T-cell (primary cell): ENCODE results near the gene TMEM129. TPM values are rescaled to one million over a fixed set of nuclear protein-coding genes. Genes with fewer than 3 reads are reported as not detected.

Source experiments
- ATAC-seq, 4 experiments: fragments of 200-7000 bp in 3 of 4; fragments of 150-1000 bp in 1 of 4; cut with Tn5 transposase; replicated peaks in 1 of 4; 1 replicate in 3 of 4; 2 replicates in 1 of 4; pipeline ENCODE4 v1.10.0; 2021; ENCODE audit warnings: moderate library complexity in 3 of 4, mild to moderate bottlenecking in 2 of 4, moderate number of reproducible peaks in 1 of 4
- CTCF ChIA-PET, 2 donors: fragments of 300-600 bp; sonication (Branson Sonifier 250); formaldehyde crosslinking; loops; one replicate each; lab custom pipeline; 2022; ENCODE audit warnings: antibody characterized with exemption in 2 of 2; lab: Charles Lee
- POLR2A ChIA-PET, 2 donors: fragments of 300-600 bp; sonication (Branson Sonifier 250); formaldehyde crosslinking; loops; one replicate each; lab custom pipeline; 2022; ENCODE audit warnings: antibody characterized with exemption in 2 of 2; lab: Charles Lee
- DNase-seq, 35 experiments: peaks; one replicate each; pipeline versions ENCODE4 v3.0.0 to v3.0.0-alpha.2; 2013 to 2023
- H3K27ac ChIP-seq: one replicate; pipeline ENCODE4 v1.5.1; 2013; ENCODE audit warnings: low read length
- H3K27me3 ChIP-seq, 2 experiments: replicated peaks in 1 of 2; 1 replicate in 1 of 2; 2 replicates in 1 of 2; pipeline versions ENCODE4 v1.6.1 to v1.7.0; 2013; ENCODE audit warnings: low read length in 1 of 2, mixed read lengths in 1 of 2; ENCODE audit not compliant: control insufficient read depth in 2 of 2, insufficient read depth in 2 of 2; ENCODE audit errors: extremely low read depth in 1 of 2
- H3K36me3 ChIP-seq, 2 donors: 1 replicate in 1 of 2; 2 replicates in 1 of 2; pipeline versions ENCODE4 v1.6.1 to v1.7.0; 2013; ENCODE audit warnings: low read length in 1 of 2; ENCODE audit not compliant: control insufficient read depth in 2 of 2, insufficient read depth in 1 of 2; ENCODE audit errors: extremely low read depth in 1 of 2
- H3K4me1 ChIP-seq, 2 experiments: 1 replicate in 1 of 2; 2 replicates in 1 of 2; pipeline versions ENCODE4 v1.6.1 to v1.7.0; 2013; ENCODE audit warnings: low read length in 2 of 2, mixed read lengths in 1 of 2; ENCODE audit not compliant: insufficient read depth in 2 of 2, control insufficient read depth in 1 of 2; ENCODE audit errors: extremely low read depth in 1 of 2
- H3K4me3 ChIP-seq, 2 donors: 1 replicate in 1 of 2; 2 replicates in 1 of 2; pipeline versions ENCODE4 v1.5.1 to v1.7.0; 2013; ENCODE audit warnings: mild to moderate bottlenecking in 2 of 2, low read length in 1 of 2, moderate library complexity in 1 of 2; ENCODE audit not compliant: control insufficient read depth in 1 of 2; ENCODE audit errors: extremely low read depth in 1 of 2
- H3K9me3 ChIP-seq: 2 replicates; pipeline ENCODE4 v1.7.0; 2013
- H3K27ac Mint-ChIP-seq, 2 donors: one replicate each; pipeline ENCODE4 v1.8.0; 2020 to 2021; ENCODE audit warnings: mild to moderate bottlenecking in 2 of 2, mixed read lengths in 2 of 2
- H3K27me3 Mint-ChIP-seq, 2 donors: one replicate each; pipeline ENCODE4 v1.8.0; 2021 to 2022; ENCODE audit warnings: mixed read lengths in 2 of 2
- H3K36me3 Mint-ChIP-seq: one replicate; pipeline ENCODE4 v1.8.0; 2021; ENCODE audit warnings: mixed read lengths
- H3K4me1 Mint-ChIP-seq, 3 donors: one replicate each; pipeline ENCODE4 v1.8.0; 2020 to 2022; ENCODE audit warnings: mixed read lengths in 3 of 3, mild to moderate bottlenecking in 1 of 3
- H3K4me3 Mint-ChIP-seq, 3 donors: one replicate each; pipeline ENCODE4 v1.8.0; 2020 to 2022; ENCODE audit warnings: mild to moderate bottlenecking in 3 of 3, mixed read lengths in 3 of 3, moderate library complexity in 3 of 3
- H3K9me3 Mint-ChIP-seq, 3 donors: one replicate each; pipeline ENCODE4 v1.8.0; 2020 to 2022; ENCODE audit warnings: mixed read lengths in 3 of 3
- WGBS: methylation state at CpG from one replicate; pipeline ENCODE4 v1.1.5; 2013; ENCODE audit warnings: missing lambda C conversion rate; ENCODE audit not compliant: insufficient coverage; 5-methylcytosine and 5-hydroxymethylcytosine counted together
- total RNA-seq, 35 experiments: library from RNA in 6 of 35; stranded (reverse) in 6 of 35; fragments of 120-200 nt in 1 of 35; gene quantifications; one replicate each; pipeline versions ENCODE4 v1.2.1 to v1.2.4 and lab custom pipeline; 2013 to 2026

Gene TMEM129
- total RNA-seq, 5 donors from 2014 or later (not counting 1 experiment from before 2014, with no cell fraction given), result 22.9 to 49.4 (median 46.3) TPM

GRCh38 chr4:1759170-1759817, 38.2 kb upstream of the TMEM129 start:
- H3K36me3 ChIP-seq, result no peaks in the 10 kb centered on the region
- Mint-ChIP-seq H3K9me3 (no peaks in the 10 kb centered on the region), H3K27me3 (peaks cover 3 to 9% of the 10 kb centered on the region in 2 donors), H3K4me1 (peaks cover 0 to 4% (median 0%) of the 10 kb centered on the region in 3 donors), H3K27ac (no peak overlapping the region), H3K4me3 (no peak overlapping the region), H3K36me3 (no peaks in the 10 kb centered on the region)
- ChIA-PET POLR2A (no interaction called here), CTCF (no interaction called here)
- DNase-seq (no peak), ATAC-seq (no peak)
- H3K9me3 ChIP-seq, result no peaks in the 10 kb centered on the region
- peaks cover 0 to 24% of the 10 kb centered on the region in 2 experiments for H3K27me3 ChIP-seq
- no peak overlapping the region for H3K27ac ChIP-seq
- no peak overlapping the region for H3K4me3 ChIP-seq
- H3K4me1 ChIP-seq, result peaks cover 0 to 5% of the 10 kb centered on the region in 2 experiments
- 94% methylated on average over 13 of the region's 19 CpGs for WGBS

- CTCF ChIA-PET, result no interaction called here
These were observed 37.4 kb upstream of the TMEM129 start for GRCh38 chr4:1758306-1759121.

GRCh38 chr4:1757836-1758235, 36.7 kb upstream of the TMEM129 start:
- Mint-ChIP-seq H3K4me1 (peaks cover 0 to 5% (median 0%) of the 10 kb centered on the region in 3 donors), H3K27me3 (peaks cover 3% of the 10 kb centered on the region in 2 donors), H3K36me3 (no peaks in the 10 kb centered on the region), H3K4me3 (no peak overlapping the region), H3K9me3 (no peaks in the 10 kb centered on the region), H3K27ac (no peak overlapping the region)
- no peaks in the 10 kb centered on the region for H3K36me3 ChIP-seq
- no peak overlapping the region for H3K4me3 ChIP-seq
- H3K27me3 ChIP-seq, result peaks cover 0 to 23% of the 10 kb centered on the region in 2 experiments
- ChIA-PET CTCF (no interaction called here), POLR2A (no interaction called here)
- H3K27ac ChIP-seq, result no peak overlapping the region
- ATAC-seq, result no peak
- H3K4me1 ChIP-seq, result peaks cover 3 to 14% of the 10 kb centered on the region in 2 experiments
- DNase-seq, result no peak
- WGBS, result 93% methylated on average over 14 of the region's 17 CpGs
- no peaks in the 10 kb centered on the region for H3K9me3 ChIP-seq

More at GRCh38 chr4:1758306-1759121, 37.4 kb upstream of the TMEM129 start:
- H3K4me1 Mint-ChIP-seq, result peaks cover 0 to 4% (median 0%) of the 10 kb centered on the region in 3 donors
- Histone ChIP-seq H3K4me1 (peaks cover 0 to 7% of the 10 kb centered on the region in 2 experiments), H3K9me3 (no peaks in the 10 kb centered on the region), H3K4me3 (no peak overlapping the region), H3K36me3 (no peaks in the 10 kb centered on the region), H3K27me3 (peaks cover 0 to 23% of the 10 kb centered on the region in 2 experiments), H3K27ac (no peak overlapping the region)
- H3K36me3 Mint-ChIP-seq, result no peaks in the 10 kb centered on the region
- POLR2A ChIA-PET, result no interaction called here
- H3K4me3 Mint-ChIP-seq, result no peak overlapping the region
- no peaks in the 10 kb centered on the region for H3K9me3 Mint-ChIP-seq
- 88% methylated on average over 26 of the region's 27 CpGs for WGBS
- no peak for ATAC-seq
- DNase-seq, result no peak
- H3K27me3 Mint-ChIP-seq, result peaks cover 3 to 5% of the 10 kb centered on the region in 2 donors
- H3K27ac Mint-ChIP-seq, result no peak overlapping the region

DNA sequence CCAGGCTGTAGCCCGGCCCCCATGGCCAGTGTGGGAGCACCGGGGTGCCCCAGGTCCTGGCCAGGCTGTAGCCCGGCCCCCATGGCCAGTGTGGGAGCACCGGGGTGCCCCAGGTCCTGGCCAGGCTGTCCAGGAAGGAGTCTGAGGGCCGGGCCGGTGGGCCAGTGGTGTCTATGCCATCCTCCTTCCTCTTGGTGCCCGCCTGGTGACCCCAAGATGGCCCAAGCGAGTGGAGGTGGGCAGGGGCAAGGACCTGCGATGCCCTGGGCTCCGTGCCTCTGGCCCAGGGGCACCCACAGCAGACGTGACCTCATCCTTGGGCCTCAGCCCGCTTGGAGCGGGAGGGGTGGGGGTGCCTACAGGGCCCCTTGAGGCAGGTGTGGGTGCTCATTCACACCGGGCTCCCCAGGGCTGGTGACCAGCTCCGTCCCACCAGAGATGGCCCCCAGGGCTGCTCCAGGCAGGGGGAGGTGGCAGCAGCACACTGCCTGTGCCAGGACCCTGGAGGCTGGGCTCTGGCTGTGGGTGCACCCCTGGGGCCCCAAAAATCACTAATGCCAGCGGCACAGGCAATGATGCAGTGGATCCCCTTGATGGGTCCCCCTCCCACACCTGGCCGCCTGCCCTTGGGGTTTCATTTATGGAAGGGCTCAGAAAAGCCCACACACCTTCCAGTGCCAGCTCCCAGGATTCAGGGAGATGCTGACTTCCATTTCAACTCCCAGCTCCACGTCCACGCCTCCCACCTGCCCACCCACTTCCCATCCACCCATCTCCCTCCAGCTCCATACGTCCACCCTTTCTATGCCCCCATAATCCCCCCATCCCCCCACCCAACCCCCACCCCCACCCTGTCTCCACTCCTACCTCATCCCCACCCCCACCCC, 36.0 kb upstream of the TMEM129 start:
- H3K4me3 ChIP-seq, result no peak overlapping the region
- H3K27ac ChIP-seq, result no peak overlapping the region
- 79% methylated on average over 19 of the region's 20 CpGs for WGBS
- CTCF ChIA-PET, result no interaction called here
- no peaks in the 10 kb centered on the region for H3K36me3 ChIP-seq
- Mint-ChIP-seq H3K4me1 (peaks cover 0 to 5% (median 0%) of the 10 kb centered on the region in 3 donors), H3K9me3 (no peaks in the 10 kb centered on the region), H3K4me3 (no peak overlapping the region), H3K36me3 (no peaks in the 10 kb centered on the region), H3K27ac (no peak overlapping the region), H3K27me3 (no peaks in the 10 kb centered on the region)
- DNase-seq (no peak), ATAC-seq (no peak)
- peaks cover 0 to 23% of the 10 kb centered on the region in 2 experiments for H3K27me3 ChIP-seq
- POLR2A ChIA-PET, result no interaction called here
- no peaks in the 10 kb centered on the region for H3K9me3 ChIP-seq
- peaks cover 9 to 21% of the 10 kb centered on the region in 2 experiments for H3K4me1 ChIP-seq

GRCh38 chr4:1756079-1756478, 35.0 kb upstream of the TMEM129 start:
- WGBS, result 79% methylated on average over 10 of the region's 18 CpGs
- POLR2A ChIA-PET, result no interaction called here
- no peak for DNase-seq
- Histone ChIP-seq H3K27ac (no peak overlapping the region), H3K36me3 (no peaks in the 10 kb centered on the region), H3K27me3 (peaks cover 0 to 18% of the 10 kb centered on the region in 2 experiments), H3K4me1 (peaks cover 9 to 23% of the 10 kb centered on the region in 2 experiments), H3K4me3 (no peak overlapping the region), H3K9me3 (no peaks in the 10 kb centered on the region)
- H3K9me3 Mint-ChIP-seq, result no peaks in the 10 kb centered on the region
- no peak overlapping the region for H3K4me3 Mint-ChIP-seq
- CTCF ChIA-PET, result interaction anchor here in 1 of 2 donors (0.9 kb wide), 1 partner anchor 197 kb away, joined by 3 read pairs; no protein-coding TSS in a partner anchor
- H3K36me3 Mint-ChIP-seq, result no peaks in the 10 kb centered on the region
- H3K27ac Mint-ChIP-seq, result no peak overlapping the region
- H3K4me1 Mint-ChIP-seq, result peaks cover 0 to 5% (median 0%) of the 10 kb centered on the region in 3 donors
- ATAC-seq, result no peak
- no peaks in the 10 kb centered on the region for H3K27me3 Mint-ChIP-seq

- H3K4me3 Mint-ChIP-seq, result no peak overlapping the region
- no peaks in the 10 kb centered on the region for H3K9me3 ChIP-seq
- DNase-seq (no peak), ATAC-seq (no peak)
- no peaks in the 10 kb centered on the region for H3K9me3 Mint-ChIP-seq
- H3K27me3 Mint-ChIP-seq, result peaks cover 0 to 2% of the 10 kb centered on the region in 2 donors
- no peak overlapping the region for H3K27ac ChIP-seq
- H3K4me1 Mint-ChIP-seq, result peaks cover 0 to 9% (median 0%) of the 10 kb centered on the region in 3 donors
- no peak overlapping the region for H3K27ac Mint-ChIP-seq
- H3K27me3 ChIP-seq, result peaks cover 0 to 21% of the 10 kb centered on the region in 2 experiments
- no peaks in the 10 kb centered on the region for H3K36me3 Mint-ChIP-seq
- ChIA-PET CTCF (no interaction called here), POLR2A (no interaction called here)
- WGBS, result 87% methylated on average over 17 of the region's 17 CpGs
- H3K4me1 ChIP-seq, result peaks cover 9 to 23% of the 10 kb centered on the region in 2 experiments
- H3K4me3 ChIP-seq, result no peak overlapping the region
- no peaks in the 10 kb centered on the region for H3K36me3 ChIP-seq
These were observed 34.2 kb upstream of the TMEM129 start for GRCh38 chr4:1755297-1755696.
